GM18858 (cell line): Measurements from ENCODE around the gene ABHD8.
A peak's percentile ranks its signal among the peaks of the same experiment; 100 is the strongest.

Source experiments
- ATAC-seq: cut with Tn5 transposase; IDR thresholded peaks from one replicate; pipeline ENCODE4 v1.9.1; 2021; ENCODE audit not compliant: unreplicated experiment

Gene ABHD8

GRCh38 chr19:17323300-17323963, 20.2 kb upstream of the ABHD8 start:
- no peak for ATAC-seq

DNA sequence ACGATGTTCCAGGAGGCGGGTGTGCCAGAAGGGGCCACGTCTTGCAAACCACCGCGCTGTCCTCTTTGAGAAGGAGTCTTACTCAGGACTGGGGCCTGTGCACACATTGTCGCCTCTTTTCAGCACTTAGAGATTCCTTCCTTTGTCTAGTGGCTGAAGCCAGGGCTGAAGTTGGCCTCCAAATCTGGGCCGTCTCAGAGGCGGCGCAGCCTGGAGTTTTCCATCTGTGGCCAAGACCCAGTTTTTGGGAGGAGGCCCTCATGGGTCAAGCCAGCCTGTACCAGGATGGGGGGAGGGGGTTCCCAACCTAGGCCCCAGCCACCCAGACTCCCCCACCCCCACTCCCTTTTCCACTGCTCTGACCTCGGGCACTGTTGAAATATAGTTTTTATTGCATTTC, 19.6 kb upstream of the ABHD8 start:
- ATAC-seq = no peak

DNA sequence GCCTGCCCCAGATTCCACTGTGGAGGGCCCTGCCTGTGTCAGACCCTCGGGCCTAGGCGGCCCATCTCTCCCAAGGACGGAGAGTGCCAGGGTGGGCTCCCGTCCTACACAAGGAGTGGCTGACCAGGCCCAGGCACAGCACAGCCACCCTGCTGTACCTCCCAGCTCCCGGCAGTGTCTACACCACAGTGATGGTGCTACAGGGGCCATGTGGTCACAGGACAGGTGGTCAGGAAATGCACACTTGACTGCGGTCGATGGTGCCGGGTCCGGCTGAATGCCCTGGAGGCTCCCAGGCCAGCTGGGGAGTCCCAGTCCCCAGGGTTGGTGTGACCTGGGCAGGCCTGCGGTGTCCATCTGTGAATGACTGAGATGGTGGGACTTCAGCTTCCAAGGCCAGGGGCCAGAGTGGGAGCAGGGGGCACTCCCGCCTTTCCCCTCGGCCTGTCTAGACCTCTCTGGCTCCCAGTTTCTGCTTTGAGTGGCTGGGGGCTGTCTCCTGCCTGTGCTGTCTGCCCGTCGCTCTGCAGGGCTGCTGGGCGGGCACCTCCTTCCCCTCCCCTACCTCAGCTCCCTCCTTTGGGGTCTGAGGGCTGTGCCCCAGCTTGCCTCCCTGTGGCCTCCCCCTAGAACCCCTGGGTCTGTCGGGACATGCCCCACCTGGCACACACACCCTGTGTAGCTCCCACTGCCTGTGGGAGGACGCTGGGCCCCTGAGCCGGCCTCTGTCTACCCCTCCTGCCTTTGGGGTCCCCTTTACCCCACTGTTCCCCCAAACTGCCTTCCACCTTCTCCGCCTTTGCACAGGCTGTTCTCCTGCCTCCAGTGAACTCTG, 18.6 kb upstream of the ABHD8 start:
- no peak for ATAC-seq

DNA sequence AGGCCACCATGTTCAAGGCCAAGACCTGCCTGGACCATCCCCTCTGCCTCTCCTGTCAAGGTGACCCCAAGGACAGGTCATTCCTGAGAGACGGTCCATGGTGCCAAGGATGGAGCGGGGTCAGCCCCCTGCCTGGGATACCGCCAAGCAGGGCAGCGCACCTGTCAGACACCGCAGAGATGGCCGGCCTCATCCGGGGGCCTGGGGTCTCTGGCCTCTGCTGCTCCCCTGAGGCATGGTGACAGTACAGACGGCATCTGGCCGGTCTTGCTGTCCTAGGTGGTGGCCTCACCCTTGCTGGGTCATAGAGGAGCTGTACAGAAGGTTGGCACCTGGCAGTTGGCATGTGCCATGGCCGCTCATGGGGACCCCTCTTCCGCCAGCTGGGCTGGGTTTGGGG, 17.2 kb upstream of the ABHD8 start:
- ATAC-seq = no peak

GRCh38 chr19:17319473-17320238, 16.4 kb upstream of the ABHD8 start:
- no peak for ATAC-seq

DNA sequence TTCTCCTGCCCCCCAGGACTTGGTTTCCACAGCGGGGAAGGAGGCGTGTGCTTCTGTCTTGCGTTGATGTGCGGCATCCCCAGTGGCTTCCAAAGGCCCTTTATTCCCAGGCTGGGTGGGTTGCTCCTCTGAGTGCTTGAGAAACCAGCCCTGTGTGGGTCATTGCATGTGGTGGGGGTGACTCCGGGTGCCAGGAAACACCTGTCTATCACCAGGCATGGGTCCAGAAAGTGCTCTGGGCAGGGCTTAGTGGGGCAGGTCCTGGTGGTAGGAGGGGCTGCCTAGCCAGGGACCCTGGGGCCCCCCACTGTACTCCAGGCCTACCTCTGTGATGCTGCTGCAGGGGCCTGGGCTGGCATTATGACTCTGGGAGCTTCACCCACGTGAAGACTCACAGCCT, 15.7 kb upstream of the ABHD8 start:
- ATAC-seq = no peak

GRCh38 chr19:17314007-17314593, 10.9 kb upstream of the ABHD8 start:
- ATAC-seq = no peak

DNA sequence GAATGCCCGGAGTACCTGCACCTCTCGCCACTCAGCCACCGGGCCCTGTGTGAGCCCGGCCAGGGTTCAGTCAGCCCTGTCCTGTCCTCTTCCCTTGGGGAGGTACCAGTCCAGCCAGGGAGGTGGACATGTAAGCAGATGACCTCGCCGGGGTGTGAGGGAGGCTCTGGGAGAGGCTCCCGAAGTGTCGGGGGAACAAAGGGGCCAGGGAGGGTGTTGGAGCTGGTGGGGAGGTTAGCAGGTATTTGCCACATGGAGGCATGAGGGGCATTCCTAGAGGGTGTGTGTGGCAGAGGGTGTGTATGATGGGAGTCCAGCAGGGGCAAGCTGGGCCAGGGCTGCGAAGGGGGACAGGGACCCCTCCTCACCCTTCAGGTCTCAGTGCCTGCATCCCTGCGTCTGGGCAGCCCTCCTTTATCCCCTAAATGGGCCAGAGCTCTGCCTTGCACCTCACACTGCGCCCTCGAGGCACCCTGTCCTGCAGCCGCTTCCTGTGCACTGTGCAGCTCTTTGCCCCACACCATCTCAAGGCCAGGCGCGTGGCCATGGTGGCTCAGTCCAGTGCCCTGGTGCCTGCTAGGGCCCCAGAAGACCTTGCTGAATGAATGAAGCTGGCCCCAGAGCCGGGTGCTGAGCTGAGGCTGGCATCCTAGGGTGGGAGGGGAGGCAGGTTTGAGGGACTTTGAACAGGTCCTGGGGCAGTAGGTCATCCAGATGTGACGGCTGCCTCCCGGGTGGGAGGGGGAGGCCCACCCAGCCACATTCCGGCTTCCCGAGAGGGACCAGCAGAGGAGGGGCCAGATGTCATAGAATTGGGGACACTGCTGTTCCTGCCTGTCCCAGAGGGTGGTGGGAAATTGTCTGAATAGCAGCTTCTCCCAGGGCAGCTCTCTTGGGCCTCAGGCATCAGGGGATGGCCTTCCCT, 9.2 kb upstream of the ABHD8 start:
- ATAC-seq = no peak

DNA sequence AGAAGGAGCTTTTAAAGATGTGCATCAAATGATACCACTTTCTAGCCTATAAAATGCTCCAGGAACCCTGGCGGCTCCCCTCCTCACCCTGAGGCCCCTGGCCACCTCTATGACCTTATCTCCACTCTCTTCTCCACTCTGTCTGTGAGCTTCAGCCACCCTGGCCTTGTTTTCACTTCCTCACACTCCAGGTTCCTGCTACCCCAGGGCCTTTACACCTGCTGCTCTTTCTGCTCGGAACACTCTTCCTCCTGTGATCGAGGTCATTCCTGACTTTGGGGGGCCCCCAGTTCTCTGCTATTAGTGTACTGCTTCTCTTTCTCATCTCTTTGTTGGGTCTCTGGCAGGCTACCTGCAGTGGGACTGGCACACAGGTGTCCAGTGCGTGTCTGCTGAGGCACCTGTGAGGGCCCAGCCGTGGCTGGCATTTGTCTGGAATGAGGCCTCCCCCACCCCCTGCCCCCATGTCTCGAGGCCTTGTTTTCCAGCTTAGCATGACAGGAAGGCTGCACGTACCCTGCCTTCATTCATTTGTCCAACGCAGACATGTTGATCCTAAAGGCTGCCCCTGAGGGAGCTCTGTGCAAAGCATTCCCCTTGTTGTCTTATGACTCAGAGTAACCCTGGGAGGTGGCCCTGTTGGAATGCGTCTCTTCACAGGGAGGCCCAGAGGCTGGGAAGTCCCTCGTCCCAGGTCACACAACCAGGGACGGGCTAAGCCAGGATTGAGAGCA, 8.4 kb upstream of the ABHD8 start:
- ATAC-seq = no peak

- no peak for ATAC-seq
Measured at GRCh38 chr19:17309965-17310461, 6.8 kb upstream of the ABHD8 start.

DNA sequence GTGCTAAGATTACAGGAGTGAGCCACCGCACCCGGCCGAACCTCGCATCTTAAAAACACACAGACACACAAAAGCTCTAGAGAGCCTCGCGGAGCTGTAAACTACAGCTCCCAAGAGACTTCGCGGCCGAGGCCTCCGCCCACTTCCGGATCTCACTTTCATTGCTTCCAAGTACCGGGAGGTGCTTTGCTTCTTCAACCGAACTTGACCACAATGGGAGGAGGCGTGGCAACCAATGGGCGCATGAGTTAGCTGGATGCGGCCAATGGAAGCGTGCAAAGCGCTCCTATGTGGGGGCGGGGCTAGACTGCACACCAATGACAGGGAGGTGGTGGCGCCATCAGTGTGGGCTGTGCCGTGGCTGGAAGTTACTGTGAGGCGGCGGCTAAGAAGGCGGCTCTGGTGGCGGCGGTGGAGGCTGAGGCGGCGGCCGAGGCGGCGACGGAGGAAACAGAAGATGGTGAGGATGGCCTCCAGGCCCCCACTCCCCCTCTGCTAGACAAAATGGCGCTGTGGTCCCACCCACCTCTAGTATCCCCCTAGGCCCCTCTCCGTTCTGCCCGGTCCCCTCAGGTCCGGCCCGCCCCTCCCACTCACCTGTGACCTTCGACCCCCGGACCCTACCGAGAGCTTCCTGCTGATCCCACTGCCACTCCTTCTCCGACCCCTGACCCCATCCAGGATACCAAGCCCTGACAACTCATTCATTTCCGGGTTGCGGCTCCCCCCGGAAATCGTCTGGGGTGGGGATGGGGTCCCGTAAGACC, 6.2 kb upstream of the ABHD8 start, which contains the start of gene DDA1:
Gene DDA1 (plus strand): TSS at position 366 of the 767 bp plus-strand sequence. CDS start 92 bp downstream, at position 458.
- ATAC-seq = peak; percentile 37

DNA sequence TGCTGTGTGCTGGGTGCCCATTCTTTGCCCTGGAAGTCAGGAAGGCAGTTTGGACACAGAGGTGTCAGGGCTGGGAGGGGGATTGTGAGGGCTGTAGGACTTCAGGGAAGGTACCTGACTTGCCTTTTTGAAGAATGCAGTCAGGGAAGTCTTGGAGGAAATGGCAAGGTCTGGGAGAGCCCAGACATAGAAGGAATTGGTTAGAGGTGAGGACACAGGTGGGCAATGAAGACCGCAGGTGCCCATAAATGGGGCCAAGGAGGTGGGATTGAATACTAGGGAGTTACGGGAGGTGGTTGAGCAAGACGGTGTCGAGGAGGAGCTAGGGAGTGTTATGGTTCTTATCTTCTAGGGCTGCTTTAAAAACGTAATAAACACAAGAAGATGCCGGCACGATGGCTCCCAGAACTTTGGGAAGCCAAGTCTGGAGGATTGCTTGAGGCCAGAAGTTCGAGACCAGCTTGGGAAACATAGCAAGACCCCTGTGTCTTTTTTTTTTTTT, 4.7 kb upstream of the ABHD8 start:
- ATAC-seq = no peak

GRCh38 chr19:17306285-17306714, 3.1 kb upstream of the ABHD8 start:
- ATAC-seq = no peak

DNA sequence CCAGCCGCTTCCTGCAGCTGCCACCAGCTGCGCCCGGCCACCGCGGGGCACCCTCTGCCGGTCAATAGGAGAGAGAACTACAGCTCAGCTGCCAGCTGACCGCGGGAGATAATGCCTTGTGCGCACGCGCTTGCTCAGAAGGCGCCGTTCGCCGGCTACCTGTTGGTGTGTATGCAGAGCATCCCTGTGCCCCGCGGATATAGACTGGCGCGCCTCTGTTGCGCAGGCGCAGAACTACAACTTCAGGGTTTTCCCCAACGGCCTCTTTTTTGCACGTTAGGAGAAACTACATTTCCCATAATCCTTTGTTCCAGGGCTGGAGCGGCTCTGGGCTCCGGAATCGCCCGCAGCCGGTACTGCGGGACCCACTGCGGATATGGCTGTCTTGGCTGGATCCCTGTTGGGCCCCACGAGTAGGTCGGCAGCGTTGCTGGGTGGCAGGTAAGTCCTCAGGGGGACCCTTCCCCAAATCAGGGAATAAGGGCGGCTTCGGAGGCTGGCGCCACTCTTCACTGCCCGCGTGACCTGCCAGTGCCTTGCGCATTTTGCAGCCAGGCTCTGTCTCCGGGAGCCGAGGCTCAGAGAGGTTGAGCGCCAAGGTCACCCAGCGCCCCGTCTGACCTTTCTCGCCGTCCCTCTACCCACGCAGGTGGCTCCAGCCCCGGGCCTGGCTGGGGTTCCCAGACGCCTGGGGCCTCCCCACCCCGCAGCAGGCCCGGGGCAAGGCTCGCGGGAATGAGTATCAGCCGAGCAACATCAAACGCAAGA, 2.5 kb upstream of the ABHD8 start, which contains the start of gene MRPL34:
Gene MRPL34 (plus strand): TSS at position 356 of the 768 bp plus-strand sequence. CDS start 21 bp downstream, at position 377.
- ATAC-seq = peak; percentile 56

- no peak for ATAC-seq
Measured at GRCh38 chr19:17305216-17305516, 1.9 kb upstream of the ABHD8 start.

DNA sequence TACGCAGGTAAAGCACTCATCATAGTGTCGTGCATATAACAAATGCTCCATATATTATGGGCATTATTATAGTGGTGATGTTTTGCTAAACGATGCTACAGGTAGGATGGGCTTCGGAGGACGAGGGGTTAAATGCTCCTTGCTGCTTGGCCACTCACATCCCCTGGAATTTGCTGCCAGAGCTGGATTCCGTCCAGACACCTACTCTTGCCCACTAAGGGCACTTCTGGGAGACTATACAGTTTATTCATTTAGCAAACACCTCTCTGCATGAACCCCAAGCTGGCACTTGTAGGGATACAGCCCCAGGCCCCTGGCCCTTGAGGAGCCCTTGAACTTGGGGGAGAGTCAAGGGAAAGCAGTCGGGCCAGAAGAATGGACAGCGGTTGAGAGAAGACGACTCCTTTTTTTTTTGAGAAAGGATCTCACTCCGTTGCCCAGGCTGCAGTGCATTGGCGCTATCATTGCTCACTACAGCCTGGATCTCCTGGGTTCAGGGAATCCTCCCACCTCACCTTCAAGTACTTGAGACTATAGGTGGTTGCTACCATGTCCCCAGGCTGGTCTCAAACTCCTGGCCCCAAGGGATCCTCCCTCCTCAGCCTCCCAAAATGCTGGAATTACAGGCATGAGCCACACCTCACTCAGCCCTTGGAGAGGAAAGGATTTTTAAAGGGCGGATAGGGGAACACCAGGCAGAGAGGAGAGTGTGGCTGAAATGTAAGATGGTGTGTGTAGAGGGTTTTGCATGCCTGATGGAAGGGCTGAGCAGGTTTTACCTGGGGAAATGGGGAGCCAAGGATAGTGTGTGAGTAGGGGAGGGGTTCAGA, 1.4 kb upstream of the ABHD8 start:
- ATAC-seq = no peak

DNA sequence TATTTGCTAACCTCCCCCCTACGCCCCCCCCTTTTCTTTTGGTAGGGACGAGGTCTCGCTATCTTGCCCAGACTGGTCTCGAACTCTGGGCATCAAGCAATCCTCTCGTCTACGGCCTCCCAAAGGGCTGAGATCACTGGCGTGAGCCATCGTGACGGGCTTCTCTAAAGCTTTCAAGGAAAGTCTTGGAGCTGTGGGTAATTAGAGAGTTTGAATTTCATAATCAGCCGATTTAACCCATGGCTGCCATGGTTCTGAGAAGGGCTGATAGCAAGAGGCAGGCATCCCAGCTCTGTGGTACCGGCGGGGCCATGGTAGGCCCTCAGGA, 679 bp upstream of the ABHD8 start:
- no peak for ATAC-seq
